Activated CD4-positive, alpha-beta T cell treated with anti-CD3 and anti-CD28 coated beads, Interleukin-2, Interleukin-4, amounts not matched to agents 100 ng/mL and 50 ng/mL, durations not matched to agents 16 hours and 8 hours (primary cell): ENCODE data around the gene DLST.
A peak's percentile ranks its signal among the peaks of the same experiment; 100 is the strongest.

ENCODE experiments used
- DNase-seq: peaks from one replicate; pipeline ENCODE4 v3.0.0-alpha.2; 2020; ENCODE audit warnings: low spot score

DLST gene

DNA sequence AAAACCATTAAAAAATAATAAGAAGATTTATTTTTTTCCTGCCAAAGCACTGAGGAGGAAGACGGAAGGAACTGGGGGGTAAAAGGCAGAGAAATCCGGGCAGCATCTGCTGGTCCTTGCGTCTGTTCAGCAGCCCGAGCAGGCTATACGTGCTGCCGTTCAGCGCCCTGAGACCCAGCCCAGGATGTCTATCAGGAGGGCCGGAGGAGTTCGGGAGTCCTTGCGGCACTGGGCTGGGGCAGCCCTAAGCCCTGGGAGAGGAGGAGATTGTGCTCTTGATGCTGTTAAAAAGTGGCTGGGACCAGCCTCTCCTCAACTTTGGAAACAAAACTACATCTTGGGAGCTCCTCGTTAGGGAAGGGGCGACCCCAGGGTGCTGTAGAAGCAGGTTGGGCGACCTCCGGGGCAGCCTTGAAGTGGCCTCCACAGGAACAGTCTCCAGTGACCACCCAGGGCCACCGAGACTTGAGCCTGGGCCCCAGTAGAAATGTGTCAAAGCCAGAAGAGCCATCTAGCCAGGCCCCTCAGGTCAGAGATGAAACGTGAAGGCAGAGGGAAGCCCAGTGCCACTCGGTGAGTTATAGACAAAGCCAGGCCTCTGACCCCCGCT, 59.3 kb downstream of the DLST start:
- no peak for DNase-seq

DNA sequence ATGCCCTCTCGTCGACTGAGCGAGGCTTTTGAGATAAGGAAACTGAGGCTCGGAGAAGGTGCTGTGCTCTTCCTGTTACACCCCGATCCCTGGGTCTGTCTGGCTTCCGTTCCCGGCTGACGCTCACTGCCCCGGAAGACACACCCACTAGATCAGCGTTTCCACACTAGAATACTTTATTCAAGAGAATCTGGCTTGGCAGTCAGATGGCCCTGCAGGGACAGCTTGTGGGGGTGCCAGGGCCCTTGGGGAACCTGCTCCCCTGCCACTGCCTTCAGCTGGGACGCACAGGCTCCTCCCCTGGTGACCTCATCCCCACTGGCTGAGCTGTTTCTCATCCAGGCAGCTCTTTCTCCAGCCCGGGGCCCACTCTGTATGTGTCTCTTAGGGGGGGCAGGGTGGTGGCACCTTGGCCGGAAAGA, 60.0 kb downstream of the DLST start:
- DNase-seq = peak; percentile 49

DNA sequence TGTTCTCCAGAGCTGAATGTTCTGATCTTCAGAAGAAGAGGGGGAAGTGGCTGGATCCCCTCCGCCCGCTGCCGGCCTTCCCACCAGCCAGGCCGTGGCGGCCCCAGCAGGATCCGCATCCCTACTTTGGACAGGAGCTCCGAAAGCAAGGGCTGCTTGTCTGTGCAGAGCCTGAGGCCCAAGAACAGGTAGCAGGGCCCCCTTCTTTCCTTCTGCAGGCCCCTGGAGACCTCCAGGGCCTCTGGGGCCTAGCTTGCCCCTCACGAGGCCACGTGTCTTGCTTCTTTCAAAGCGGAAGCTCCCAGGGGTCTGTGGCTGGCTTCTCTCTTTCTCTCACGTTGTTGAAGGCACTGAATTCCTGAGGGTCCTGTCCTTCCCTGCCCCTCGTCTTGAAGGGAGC, 60.5 kb downstream of the DLST start:
- DNase-seq = no peak

DNA sequence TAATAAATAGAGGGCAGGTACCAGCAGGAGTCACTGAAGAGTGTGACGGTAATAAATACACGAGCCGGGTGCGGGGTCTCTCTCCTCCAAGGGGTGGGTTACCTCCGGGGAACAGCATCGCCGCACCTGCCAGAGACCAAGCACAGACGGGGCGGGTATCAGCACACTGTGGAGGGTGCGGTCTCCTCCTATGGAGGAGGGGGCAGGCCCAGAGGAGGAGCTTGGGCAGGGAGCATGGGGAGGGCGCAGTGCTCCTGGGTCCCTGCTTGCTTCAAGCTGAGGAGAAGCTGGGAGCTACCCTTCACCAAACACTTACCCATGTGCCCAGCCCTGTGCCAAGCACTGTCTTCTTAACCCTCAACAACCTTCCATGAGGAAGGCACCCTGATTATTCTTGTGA, 60.9 kb downstream of the DLST start:
- no peak for DNase-seq

DNA sequence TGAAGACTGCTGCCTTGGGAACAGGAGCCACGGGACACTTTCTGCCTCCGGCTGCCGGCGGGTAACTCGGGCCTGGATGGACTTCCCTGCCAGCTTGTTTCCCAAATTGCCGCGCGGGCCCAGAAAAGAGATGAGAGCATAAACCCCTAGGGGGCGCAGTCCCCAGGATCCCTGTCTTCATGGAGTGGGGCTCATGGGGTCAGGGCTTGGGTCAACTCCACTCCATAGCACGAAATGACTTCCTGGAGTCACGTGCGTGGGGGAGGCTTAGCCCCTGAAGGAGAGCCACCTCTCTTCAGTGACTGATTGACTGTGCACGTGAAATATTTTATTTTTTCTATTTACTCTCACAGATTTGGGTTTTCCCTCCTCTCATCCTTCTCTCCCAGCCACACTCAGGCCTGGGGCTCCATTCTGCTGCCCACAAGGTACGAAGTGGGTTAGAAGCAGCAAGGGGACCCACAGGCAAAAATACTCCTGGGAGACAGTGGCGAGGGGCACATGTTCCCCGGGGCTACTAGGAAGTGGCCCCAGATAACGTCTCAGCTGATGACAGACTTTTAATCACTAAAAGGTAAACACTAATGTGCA, 63.6 kb downstream of the DLST start:
- peak; percentile 34 for DNase-seq

DNA sequence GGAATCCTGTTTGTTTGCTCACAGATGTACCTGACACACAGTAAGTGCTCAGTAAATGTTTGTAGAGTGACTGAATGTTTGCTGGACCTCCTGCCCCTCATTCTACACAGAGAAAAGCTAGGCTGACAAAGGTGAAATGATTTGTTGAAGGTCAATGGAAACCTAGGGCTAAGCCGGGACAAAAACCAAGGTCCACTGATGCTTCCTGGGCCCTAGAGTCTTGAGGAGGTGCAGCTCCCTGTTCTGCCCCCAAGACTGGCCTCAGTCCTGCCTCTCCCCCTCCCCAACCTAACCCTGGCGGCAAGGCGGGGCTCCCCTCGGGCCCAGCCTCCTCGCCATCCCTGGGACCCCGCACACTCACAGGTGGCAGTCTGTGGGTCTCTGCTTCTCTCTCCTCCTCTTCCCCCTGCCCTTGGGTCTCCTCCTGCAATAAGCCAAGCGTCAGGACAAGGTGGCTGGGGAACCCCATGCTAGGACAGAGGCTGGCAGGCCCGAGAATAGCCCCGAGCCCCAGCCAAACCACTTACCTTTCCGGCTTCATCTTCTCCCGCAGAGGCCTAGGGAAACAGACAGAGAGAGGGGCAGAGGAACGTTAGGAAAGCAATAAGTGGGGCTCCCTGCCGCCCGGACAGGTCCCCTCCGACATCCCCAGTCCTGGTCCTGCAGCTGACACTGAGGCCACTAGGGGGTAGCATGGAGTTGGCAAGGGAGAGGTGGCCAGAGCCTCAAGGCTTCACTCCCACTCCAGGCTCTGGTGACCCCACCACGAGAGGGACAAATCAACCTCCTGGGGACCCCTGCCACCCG, 64.3 kb downstream of the DLST start:
- peak; percentile 81 for DNase-seq

DNA sequence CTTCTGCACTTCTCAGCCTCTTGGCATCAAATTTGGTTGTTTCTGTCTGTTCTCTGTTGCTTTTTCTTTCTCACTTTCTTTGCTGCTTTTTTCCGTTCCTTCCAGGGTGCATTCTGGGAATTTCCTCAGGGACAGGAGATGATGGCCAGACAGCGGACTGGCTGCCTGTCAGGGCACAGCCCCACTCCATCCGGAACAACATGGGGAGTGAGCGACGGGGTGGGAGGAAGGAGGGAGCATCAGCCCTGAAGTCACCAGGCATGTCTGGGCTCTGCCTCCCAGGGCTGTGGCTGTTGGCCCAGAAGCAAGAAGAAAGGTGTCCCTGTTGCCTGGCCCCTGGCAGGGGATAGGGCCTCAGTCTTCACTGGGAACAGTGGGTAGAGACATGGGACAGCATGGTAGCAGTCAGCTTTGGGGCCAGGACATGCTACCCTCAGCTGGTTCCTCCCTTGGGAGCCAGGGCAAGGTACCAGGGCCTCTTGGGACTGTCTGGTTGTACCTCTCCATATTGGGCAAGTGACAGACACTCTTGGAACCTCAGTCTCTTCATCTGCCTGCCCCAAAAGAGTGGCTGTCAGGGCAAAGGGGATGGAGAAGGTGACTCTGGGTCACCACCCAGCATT, 65.1 kb downstream of the DLST start:
- DNase-seq = no peak

DNA sequence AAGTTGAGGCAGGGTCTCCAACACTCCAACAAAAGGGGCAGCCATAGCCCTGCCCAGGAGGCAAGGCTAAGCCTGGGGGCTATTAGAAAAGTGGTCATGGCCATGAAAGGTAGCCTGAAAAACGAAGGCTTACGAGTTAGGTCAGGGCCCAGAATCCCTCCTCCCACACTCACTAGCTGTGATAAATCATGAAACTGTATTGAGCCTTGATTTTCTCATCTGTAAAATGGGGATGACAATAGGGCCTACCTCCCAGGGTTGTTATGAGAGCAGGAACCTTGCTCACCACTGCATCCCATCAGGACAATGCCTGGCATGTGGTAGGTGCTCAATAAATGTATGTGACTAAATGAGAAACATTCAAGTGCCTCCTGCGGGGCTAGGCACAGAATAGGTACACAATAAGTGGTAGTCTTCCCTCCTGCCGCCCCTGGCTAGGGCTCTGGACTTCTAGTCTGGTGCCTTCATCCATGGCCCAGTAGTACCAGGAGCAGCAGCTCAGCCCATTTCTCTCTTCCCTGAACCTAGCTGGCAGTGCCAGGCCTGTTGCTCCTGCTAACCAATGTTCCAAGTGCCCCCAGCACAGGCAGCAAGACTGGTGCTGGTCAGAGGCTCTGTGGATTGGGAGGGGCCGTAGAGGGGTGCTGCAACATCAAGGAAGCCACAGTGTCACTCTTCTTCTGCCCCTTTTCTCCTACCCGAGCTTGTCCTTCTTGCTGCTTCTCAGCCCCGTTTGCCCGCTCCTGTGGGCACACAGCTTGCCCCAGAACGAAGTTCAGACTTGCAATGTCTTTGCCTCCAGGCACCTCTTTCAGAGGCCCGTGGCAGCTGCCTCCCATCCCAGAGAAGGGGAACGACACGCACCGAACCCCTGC, 65.9 kb downstream of the DLST start:
- DNase-seq = no peak

DNA sequence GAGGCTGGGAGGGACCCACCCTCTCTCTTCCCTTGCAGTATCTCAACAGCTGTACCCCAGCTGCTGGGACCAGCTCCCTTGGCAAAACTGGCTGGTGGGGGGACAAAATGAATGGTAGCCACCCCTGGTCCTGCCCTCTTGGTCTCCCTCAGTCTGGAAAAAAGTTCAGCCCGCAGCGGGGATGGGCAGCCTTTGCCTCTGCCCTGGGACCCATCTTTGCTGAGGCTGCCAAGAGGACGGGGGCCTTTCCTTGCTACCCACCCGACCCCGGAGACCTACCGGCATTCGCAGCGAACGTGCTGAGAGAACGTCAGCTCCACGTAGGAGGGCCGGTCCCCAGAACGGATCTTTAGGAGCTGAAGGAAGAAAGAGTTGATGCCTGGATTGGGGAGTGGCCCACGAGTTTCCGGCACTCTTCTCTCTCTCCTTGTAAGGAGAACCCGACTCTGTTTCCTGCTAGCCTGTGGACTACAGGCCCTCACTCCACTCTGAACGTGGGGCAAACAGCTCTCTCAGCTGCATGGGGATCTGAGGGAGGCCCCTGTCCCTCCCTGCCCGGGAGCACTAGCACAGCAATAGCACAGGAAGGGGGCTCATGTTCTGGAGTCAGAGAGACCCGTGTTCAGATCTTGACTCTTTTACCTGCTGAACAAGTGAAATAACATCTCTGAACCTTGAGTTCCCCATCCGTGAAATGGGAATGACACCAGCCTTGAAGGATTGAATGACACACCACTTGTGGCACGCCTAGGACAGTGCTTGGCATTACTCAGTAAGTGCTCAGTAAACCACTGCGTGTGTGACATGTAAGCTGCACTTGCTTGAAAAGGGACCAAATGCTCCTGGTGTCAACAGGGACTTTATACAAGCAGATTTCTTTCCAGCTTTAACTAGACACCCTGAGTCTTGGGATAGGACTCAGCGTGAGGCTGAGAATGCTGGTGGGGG, 66.8 kb downstream of the DLST start:
- no peak for DNase-seq

DNA sequence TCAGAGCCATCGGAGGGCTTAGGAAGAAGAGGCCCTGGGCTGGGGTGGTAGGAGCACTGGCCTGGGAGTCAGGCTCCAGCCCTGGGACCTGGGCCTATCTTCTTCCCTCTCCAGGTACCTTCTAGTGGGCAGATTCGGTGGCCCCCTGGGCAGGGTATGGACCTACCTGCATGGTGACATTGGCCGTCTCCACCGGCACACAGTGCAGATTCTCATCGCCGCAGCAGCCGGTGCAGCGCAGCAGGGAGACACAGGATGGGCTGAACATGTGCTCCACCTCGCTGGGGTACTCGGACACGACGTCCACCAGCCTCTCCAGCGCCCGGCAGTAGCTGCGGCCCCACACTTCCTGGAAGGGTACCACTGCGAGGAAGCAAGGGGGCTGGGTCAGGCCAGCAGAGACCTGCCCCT, 67.5 kb downstream of the DLST start:
- DNase-seq = no peak

DNA sequence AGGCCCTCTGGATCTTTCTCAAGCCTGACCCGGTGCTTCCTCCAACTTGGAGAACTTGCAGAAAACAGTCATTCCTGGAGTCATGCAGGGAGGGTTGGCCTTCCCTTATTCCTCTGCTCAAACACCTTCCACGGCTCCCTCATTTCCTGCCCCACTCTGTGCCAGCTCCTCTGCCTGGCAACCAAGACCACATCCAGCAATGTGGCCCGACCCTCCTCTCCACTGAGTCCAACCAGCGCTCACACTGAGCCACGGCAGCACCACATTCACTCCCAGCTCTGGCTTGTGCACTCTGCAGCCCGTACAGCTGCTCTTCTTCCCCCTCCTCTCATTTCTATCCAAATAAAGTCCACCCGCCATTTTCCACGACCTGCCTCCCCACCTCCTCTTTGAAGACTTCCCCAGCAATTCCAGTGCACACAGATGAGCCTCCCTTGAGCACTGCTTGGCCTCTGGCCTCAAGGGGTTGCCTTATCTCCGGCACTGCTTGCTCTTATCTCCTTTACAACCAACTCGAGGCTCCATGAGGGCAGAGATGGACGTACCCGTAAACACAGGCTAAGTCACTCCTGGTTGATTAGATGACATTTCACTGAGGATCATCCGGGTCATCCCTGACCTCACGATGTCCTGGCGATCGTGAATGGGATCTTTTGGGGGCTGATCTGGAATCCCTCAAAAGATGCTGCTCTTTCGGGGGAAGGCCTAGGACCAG, 68.3 kb downstream of the DLST start:
- DNase-seq = no peak

DNA sequence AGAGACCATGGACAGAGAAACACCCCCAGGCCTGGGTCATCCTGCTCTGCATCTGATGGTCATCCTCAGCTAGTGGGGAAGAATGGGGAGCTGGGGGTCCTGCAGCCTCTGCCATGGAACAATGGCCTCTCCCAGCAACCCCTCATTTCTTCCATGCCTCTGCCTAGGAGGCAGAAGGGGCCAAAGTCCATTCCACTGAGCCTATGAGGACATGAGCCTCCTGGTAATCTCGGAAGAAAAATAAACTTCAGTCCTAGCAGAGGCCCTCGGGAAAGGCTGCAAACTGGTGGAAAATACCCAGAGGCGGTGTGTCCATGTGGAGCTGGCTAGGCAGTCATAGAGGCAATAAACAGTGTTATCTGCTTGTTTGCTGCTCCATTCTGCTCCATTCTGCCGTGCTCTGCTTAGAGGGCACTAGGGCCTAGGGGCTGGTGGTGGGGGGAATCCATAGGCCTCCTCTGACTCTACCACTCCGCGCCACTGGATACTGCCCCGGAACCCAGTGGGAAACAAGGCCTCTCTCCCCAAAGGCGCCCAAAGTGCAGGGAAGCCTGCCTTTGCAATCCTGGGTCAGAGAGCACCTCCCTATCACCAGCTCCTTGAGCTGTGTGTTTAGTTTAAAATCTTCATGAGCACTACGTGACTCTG, 69.2 kb downstream of the DLST start:
- DNase-seq = no peak

DNA sequence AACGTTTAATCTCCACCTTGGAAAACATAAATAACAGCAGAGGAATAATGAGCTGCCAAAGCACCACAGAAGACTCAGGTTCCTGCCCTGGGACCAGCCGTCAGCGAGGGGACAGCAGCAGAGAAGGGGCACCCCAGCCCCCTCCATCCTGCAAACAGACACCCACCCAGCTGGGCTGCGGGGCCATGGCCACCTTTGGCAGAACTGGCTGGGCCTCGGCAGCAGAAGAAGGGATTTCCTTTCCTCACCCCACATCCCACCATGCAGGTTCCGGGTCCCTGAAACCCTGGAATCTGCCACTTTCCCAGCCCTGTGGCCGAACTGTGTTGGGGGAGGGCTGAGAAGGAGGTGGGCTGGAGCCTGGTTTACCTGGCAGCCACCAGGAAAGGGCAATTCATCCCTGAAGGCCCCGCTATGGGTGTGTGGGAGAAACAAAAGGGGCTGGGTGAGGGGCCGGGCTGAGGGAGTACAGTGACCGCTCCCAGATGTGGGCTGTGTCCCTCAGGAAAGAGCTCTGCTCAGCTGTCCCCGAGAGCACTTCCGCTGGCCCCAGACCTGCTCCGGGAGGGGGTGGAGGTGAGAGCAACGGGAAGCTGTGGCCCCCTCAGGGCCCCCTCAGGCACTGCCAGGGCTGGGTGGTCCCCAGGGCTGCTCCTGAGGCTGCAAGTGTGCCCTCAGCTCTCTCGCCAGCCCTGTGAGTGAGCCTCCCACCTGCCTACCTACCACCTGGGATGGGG, 69.9 kb downstream of the DLST start:
- no peak for DNase-seq

DNA sequence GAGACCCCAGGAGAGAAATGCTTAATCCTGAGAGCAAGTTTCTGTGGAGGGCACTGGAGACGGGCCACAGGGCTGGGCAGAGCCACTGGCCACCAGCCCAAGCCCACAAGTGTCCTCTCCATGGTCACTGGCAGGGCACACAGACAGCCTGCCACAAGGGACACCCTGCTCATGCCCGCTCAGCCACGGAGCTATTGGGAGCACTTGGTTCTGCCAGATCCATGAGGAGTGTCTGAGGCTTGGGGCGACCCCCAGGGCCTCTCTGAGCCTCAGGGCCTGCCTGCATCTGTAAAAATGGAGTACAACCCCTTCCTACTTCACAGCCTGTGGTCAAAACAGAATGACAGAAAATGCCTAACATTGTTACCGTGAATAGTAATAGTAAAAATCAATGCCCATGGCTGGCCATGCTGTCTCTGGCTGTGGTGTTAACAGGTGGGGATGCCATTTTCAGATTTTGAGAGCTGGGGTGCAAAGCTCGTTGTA, 70.5 kb downstream of the DLST start:
- DNase-seq = no peak

DNA sequence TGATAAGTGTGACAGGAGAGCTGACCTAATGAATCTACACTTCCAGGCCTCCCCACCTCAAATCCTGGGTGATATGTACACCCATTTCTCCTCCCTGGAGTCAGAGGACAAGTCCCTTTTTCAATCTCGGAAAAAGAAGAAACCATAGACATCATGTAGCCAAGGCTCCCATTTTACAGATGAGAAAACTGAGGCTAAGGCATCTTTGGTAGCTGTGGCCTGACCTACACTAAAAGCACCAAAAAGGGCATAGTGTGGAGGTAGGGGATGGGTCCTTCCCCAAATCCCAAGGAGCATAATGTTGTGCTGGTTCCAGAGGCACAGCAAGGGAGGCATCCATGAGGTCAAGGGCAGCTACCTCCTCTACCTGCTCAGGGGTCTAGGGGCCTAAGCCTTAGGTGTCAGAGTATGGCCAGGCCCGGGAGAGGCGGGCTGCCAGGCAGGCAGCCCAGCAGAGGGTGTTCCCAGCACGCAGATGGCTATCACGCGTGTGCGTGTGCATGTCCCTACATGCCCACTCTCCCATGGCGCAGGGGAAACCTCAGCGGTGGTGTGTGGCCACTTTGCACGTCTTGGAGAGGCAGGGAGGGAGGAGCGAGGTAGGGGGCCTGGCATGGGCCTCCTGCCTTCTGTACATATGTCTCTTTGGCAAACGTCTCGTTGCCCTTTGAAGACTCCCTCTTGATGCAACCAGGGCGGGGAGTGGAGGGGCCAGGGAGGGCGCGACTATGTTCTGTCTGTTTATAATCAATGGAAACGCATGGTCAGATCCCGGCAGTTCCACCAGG, 71.2 kb downstream of the DLST start:
- no peak for DNase-seq
